Breast epithelium (tissue), 3 donors: ENCODE measurements around the gene RRM2.

Source experiments
- POLR2A ChIP-seq: fragments of 450-650 bp; IDR thresholded peaks from one replicate; pipeline ENCODE4 v1.6.1; 2016; ENCODE audit warnings: antibody characterized with exemption, mild to moderate bottlenecking, moderate library complexity
- POLR2AphosphoS5 ChIP-seq, 3 donors: sonication (generic); formaldehyde crosslinking; IDR thresholded peaks; one replicate each; pipeline ENCODE4 v1.6.1; 2017; ENCODE audit warnings: antibody characterized with exemption in 3 of 3
- TF ChIP-seq, protein P1 (sequence below), 3 donors: fragments of 450-650 bp; IDR thresholded peaks; one replicate each; pipeline ENCODE4 v1.5.1; 2016 to 2017; ENCODE audit warnings: antibody characterized with exemption in 3 of 3, mild to moderate bottlenecking in 3 of 3, moderate library complexity in 3 of 3

DNA sequence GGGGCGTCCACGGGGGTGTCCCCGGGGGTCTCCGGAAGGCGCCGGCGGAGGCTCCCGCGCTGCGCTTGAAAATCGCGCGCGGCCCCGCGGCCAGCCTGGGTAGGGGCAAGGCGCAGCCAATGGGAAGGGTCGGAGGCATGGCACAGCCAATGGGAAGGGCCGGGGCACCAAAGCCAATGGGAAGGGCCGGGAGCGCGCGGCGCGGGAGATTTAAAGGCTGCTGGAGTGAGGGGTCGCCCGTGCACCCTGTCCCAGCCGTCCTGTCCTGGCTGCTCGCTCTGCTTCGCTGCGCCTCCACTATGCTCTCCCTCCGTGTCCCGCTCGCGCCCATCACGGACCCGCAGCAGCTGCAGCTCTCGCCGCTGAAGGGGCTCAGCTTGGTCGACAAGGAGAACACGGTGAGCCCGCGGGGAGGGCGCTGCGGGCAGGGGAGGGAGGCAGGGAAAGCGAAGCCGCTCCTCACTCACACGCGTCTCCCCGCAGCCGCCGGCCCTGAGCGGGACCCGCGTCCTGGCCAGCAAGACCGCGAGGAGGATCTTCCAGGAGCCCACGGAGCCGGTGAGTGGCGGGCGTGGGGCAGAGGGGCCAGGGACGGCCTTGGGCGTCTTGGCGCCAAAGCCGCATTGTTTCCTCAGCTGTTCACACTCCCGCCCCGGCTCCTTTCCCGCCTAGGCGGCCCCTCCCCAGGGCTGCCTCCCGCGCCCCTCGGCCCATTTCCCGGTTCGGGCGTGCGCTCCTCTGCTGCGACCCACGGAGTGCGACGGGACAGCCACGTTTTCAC is at the start of gene RRM2:
- TF ChIP-seq, protein P1, sequence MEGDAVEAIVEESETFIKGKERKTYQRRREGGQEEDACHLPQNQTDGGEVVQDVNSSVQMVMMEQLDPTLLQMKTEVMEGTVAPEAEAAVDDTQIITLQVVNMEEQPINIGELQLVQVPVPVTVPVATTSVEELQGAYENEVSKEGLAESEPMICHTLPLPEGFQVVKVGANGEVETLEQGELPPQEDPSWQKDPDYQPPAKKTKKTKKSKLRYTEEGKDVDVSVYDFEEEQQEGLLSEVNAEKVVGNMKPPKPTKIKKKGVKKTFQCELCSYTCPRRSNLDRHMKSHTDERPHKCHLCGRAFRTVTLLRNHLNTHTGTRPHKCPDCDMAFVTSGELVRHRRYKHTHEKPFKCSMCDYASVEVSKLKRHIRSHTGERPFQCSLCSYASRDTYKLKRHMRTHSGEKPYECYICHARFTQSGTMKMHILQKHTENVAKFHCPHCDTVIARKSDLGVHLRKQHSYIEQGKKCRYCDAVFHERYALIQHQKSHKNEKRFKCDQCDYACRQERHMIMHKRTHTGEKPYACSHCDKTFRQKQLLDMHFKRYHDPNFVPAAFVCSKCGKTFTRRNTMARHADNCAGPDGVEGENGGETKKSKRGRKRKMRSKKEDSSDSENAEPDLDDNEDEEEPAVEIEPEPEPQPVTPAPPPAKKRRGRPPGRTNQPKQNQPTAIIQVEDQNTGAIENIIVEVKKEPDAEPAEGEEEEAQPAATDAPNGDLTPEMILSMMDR (IDR thresholded peaks at IDR 0.05) = no peak
- TF ChIP-seq POLR2A (no peak), POLR2AphosphoS5 (IDR thresholded peaks at IDR 0.05) (peak; percentile 37 to 55 (median 40))
